Skin epidermis (tissue), 12 donors: Measurements from ENCODE around the gene ILK.

Experiments
- H3K27ac ChIP-seq, 21 experiments: fragments of 200-600 bp; sonication (generic) in 11 of 21; one replicate each; pipeline ENCODE4 v1.5.0; 2020; ENCODE audit warnings: mild to moderate bottlenecking in 3 of 21, inconsistent platforms in 2 of 21, moderate library complexity in 2 of 21
- H3K4me3 ChIP-seq, 7 experiments: fragments of 200-600 bp; sonication (generic) in 2 of 7; one replicate each; pipeline ENCODE4 v1.5.0; 2020; ENCODE audit warnings: inconsistent platforms in 2 of 7, mild to moderate bottlenecking in 2 of 7, moderate library complexity in 1 of 7

The ILK gene

DNA sequence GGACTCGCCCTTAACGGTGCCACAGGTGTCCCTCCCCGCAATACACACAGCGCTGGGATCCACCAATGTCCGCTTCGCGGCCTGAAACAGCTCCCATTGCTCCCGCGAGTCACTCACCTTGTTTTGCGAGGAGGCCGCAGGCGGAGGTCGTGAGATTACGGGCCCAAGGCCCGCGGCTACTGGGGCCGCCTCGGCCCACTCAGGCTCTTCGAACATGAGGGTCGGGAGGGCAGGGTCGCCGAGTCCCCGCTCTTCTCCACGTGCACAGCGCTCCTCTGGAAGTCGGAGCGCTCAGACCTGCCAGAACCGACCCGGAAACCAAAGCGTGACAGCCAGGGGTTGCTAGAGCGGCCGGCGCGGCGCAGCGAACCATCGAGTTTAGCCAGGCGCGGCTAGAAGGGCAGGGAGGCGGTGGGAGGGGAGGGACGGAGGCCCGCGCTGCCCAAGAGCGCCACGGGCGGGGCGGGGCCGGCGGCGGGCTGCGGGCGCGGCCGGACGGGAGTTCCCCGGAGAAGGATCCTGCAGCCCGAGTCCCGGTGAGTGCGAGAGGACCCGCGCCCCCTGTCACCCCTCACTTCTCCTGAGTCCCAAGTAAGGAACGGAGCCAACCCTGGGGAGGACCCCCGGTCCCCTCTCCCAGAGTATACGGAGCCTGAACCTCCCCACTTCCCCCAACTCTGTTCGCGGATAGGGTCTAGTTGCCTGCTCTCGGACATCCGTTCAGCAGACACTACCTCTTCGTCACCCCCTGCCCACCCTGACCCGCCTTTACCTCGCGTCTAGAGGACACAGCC is at the start of gene ILK, which contains the start of gene RRP8:
ILK (plus strand) TSS at position 488 of the 794 bp plus-strand sequence. CDS start 498 bp downstream, outside the sequence.
RRP8 (minus strand) TSS at position 330 of the 794 bp plus-strand sequence; CDS start at position 216, 114 bp downstream.
- Histone ChIP-seq H3K27ac (peak within 1 kb of the TSS; percentile 70 to 98 (median 93)), H3K4me3 (peak within 1 kb of the TSS; percentile 77 to 94 (median 87))

DNA sequence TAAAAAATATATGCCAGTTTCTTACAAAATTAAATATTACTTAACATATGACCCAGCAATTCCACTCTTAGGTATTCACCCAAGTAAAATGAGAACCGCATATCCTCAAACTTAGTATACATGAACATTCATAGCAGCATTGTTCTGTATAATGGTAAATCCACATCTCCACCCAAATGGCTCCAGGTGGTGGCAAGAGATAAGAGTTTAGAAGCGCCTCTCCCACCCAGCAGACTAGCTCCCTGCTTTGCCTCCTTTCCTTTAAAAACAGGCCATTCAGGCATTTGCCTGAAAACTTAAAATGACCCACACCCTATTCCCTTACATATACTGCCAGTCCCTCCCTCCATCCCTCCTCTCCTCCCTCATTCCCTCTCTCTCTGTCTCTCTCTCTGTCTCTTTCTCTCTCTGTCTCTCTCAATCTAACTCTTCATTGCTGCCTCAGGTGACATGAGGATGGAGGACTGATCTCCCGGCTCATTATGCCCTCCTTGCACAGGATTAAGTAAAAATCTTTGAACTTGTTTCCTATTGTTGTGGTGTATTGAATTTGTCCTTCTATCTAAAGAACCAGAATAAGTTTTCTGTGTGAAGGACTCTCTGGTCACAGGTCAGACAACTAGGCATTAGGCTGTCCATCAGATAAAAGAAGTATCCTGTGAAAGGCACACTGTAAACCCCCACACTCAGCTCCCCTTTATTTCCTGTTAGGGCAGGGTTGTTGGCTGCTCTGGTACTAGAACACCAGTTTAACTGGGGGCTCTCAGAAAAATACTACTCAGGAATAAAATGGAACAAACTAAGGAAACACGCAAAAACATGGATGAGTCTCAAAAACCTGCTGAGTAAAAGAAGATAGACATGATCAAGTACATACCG is 48.5 kb upstream of the ILK start:
- no peak overlapping the region for H3K27ac ChIP-seq
- no peak overlapping the region for H3K4me3 ChIP-seq

DNA sequence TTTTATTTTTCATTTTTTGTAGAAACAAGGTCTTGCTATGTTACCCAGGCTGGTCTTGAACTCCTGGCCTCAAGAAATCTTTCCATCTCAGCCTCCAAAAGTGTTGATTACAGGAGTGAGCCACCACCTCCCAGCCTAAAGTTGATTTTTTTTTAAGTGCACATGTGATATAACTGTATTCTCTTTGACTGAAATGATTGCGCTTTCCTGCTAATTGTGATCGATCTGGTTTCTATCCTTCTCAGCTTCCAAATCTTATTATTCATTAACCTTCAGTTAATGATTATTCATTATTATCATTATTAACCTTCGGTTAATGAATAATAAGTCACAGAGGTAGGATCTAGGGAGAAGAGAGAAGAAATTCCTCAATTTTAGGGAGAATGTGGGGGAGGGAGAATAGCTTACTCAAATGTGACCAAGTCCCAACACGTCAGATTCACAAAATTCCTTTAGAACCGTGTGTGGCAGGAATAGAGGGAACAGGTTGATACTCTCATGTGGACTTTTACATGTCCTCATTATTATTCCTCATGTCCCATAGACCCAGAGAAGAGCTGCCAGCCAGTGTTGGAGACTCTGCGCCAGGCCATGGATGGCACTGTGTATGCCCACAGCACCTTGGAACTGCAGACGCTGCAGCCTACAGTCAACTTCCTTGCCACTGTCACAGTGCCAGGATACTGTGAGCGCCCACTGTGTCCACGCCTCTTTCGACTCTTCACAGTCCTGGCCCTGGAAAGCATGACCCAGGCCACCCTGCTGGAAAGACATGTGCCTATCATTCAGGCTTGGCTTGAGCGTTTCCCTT is 47.2 kb upstream of the ILK start:
- H3K4me3 ChIP-seq: no peak overlapping the region
- no peak overlapping the region for H3K27ac ChIP-seq

DNA sequence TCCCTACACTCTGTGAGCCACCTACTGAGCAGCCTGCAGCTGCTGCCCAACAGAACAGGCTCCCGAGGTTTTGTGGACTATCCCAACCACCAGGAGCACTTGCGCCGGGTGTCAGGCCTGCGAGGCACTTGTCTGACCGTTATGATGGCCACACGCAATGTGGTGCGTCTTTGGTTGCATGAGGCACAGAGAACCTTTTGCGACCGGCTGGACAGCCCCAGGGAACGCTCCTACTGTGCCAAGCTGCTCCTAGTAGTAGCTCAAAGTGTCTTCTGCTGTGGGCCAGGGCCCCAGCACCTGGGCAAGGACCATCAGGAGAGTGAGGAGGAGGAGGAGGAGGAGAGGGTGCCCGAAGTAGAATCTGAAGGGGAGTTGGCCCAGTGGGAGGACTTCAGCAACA is 46.5 kb upstream of the ILK start:
- Histone ChIP-seq H3K4me3 (no peak overlapping the region), H3K27ac (no peak overlapping the region)

DNA sequence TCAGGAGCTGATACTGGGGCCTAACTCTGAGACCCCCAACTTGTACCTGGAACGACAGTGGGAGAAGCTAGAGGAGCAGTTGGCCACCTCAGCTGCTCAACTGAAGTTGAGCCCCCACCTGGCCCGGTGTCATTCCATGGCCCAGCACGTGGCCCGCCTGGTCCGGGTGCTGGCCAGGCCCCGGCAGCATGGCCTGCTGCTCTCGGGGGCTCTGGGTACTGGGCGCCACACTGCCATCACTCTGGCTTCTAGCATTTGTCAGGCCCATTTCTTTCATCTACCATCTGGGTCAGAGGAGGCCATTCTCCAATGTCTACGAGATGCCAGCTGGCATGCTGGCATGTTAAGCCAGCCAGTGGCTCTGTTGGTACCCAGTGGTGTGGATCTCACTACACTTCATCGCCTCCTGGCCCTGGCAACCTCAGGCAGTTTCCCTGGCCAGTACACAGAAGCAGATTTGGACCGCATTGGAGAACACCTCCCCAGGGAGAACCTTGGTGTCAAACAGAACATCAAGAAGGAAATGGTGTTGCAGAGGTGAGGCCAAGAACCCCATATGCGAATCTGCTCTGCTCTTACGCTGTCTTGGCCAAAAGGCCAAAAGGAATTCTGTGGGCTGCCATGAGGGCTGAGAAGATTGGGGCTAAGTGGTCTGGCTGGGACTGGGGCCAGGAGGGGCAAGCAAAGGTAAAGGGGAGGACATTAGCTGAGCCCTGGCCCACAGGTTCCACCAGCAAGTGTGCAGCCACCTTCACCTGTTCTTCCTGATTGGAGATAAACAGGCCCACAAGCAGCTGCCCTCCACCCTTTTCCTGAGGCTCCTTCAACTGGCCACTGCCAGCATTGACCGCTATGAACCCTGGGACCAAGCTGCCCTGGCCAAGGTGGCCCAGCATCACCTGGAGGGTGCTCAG is 45.6 kb upstream of the ILK start:
- H3K4me3 ChIP-seq: no peak overlapping the region
- no peak overlapping the region for H3K27ac ChIP-seq

DNA sequence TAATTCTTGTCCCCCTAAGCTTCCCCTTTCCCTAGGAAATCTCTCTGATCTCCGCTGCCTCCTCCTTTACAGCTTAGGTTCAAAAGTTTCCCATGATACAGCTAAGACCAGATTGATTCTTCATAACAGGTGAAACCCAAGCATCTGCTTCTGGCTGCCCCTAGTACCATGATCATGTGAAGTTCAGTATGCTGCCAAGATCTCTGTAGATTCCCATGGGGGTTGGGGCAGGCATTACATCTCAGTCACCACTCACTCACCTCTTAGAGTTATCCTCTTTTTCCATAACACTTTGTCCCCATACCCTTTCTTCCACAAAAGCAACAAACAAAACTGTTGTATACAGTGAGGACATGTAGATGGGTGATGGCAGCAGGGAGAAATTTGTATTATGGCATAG is 44.2 kb upstream of the ILK start:
- no peak overlapping the region for H3K27ac ChIP-seq

DNA sequence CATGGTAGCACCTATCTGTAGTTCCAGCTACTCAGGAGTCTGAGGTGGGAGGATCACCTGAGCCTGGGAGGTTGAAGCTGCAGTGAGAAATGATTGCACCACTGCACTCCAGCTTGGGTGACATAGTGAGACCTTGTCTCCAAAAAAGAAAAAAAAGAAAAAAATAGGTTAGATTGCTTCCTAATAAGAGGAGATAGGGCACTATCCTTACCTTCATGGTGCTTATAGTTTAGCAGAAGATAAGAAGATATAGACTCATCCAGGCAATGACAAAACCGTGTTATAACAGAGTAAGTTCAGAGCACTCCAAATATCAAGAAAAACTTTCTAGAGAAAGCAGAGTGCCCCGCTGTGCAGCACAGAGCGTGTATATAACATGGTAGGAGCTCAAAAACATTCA is 42.3 kb upstream of the ILK start:
- Histone ChIP-seq H3K27ac (no peak overlapping the region), H3K4me3 (no peak overlapping the region)

More for the DNA sequence above, 44.2 kb upstream of the ILK start:
- no peak overlapping the region for H3K4me3 ChIP-seq

DNA sequence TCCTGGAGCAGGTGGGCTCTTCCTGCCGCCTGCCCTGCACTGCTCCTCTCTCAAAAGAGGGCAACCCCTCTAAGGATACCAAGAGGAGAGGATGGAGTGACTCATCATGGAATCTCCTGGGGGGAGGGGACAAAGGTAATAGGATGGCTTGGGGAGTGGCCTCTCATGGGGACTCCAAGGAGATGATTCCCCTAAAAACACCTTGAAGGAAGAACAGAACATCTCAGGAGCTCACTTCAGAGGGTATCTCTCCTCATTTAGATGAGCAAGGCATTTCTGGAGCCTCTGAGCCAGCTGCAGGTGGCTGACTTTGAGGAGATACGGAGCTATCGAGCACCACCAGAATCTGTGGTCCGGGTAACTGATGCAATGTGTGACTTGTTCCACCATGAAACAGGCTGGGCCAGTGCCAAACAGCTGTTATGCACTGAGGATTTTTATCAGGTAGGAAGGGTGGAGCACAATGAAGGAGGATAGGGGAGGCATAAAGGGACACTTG is 40.4 kb upstream of the ILK start:
- Histone ChIP-seq H3K27ac (no peak overlapping the region), H3K4me3 (no peak overlapping the region)

DNA sequence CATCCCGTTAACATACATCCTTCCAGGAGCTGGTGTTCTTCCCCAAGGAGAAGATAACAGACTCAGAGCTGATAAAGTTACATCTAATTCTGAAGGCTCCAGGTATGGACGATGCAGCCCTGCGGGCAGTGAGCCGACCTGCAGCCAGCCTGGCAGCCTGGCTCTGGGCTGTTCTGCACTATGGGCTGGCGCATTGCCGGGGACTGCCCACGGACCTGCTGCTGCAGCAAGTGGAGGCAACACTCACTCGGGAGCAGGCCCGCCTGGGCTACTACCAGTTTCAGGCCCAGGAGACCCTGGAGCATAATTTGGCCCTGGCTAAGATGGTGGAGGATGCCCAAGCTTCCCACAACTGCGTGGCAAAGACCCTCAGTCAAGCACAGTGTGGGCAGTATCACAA is 39.9 kb upstream of the ILK start:
- Histone ChIP-seq H3K27ac (no peak overlapping the region), H3K4me3 (no peak overlapping the region)

DNA sequence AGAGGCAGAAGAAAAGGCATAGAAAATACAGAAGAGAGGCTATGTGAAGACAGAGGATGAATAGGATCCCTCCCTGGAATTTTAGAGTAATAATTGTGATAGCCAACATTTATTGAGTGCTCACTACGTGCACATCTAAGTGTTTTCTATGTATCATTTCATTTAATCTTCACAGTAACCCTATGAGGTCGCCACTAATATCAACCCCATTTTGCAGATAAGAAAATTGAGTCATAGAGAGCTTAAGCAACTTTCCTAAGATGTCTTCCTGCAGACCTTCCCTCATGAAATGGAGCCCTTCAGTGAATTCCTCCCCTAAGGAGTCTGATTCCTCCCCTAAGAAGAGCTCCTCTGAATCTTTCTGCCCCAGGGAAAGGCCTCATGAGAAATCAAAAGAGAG is 38.2 kb upstream of the ILK start:
- no peak overlapping the region for H3K27ac ChIP-seq
- H3K4me3 ChIP-seq: no peak overlapping the region

DNA sequence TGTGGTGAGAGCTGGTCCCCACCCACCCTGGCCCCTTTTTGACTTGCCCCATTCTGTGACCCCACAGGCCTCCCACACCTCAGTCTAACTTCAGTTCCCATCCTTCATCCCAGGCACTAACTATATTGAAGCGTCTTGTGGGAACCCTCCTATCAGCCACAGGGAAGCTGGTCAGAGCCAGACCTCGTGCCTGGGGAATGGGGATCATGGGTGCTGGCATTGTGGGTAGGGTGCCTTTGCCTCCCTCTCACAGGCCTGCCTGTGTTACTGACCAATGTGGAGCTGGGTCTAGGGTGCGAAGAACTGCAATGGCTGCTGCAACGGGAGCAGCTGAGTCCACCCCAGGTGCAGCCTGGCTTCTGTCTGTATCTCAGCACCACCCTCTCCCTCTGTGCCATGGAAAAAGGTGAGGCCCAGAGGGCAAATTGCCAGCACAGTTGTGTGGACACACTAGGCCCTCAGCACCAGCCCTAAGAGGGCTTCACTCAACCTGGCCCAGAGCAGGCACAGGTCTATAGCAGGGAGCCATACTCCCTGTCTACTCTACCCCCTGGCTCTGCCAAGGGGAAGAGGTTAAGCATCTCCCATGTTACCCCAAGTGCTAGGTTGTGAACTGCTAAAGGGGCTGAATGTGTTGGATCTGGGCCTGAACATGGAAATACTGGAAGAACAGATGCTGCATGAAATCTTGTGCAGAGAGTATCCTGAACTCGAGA is 37.4 kb upstream of the ILK start:
- no peak overlapping the region for H3K4me3 ChIP-seq
- H3K27ac ChIP-seq: no peak overlapping the region

DNA sequence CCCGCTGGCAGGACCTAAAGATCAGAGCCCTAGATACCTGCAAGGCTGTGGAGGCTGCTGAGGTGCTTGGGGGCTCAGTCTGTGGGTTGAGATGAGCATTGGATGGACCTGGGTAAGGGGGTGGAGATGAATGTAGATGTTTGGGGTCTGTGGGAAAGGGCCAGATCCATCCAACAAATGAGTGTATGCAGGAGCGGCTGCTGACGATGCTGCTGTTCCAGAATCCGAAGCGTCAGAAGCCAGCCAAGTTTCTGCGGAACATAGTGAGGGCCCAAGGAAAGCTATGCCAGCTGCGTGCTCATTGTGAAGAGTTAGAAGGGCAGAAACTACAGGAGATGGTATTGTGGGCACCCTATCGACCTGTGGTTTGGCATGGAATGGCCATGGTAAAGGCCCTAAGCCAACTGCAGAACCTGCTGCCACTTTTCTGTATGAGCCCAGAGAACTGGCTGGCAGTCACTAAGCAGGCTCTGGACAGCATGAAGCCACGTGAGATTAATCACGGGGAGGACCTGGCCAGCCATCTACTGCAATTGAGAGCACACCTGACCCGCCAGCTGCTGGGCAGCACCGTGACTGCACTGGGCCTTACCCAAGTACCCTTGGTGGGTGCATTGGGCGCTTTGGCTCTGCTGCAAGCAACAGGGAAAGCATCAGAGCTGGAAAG is 36.7 kb upstream of the ILK start:
- no peak overlapping the region for H3K27ac ChIP-seq
- H3K4me3 ChIP-seq: no peak overlapping the region

DNA sequence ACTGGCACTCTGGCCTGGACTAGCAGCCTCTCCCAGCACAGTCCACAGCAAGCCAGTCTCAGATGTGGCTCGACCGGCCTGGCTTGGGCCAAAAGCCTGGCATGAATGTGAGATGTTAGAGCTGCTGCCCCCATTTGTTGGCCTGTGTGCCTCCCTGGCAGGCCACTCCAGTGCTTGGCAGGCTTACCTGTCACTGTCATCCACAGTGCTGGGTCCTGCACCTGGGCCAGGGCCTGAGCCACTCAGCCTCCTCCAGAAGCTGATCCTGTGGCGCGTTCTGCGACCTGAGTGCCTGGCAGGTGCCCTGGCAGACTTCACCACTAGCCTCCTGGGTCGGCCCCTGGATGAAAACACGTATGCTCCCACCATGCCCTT is 36.2 kb upstream of the ILK start:
- H3K27ac ChIP-seq: no peak overlapping the region
- H3K4me3 ChIP-seq: no peak overlapping the region

DNA sequence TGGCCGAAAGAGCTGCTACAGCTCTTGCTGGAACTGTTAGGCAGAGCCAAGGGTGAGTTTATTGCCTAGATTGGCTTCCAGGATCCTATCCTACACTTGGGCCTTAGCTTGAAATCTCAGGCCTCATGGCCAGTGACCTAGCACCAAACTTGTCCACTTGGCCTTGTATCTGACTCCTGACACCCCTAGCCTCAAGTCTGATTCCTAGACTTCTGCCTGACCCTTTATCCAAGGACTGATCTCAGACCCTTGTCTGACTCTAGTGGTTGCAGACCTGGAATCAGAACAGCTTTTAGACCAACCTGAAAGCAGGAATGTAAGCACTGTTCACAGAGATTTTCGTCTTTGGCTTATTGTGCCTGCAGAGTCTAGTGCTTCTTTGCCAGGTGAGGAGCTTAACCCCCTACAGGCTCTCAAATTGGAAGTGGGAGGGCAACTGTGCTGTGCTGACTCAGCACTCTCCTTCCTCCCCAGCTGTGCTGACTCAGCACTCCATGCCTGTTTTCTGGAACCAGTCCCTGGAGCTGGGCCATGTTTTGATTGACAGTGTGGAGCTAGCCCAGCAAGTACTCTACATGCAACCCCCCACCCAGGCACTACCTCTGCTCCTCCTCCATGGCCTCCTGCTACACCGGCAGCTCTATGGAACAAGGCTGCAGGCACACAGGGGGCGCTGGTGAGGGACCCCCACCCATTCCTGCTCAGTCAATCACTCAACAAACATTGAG is 35.2 kb upstream of the ILK start:
- peak overlapping the region in 1 of 21 experiments; percentile 7 for H3K27ac ChIP-seq
- no peak overlapping the region for H3K4me3 ChIP-seq

DNA sequence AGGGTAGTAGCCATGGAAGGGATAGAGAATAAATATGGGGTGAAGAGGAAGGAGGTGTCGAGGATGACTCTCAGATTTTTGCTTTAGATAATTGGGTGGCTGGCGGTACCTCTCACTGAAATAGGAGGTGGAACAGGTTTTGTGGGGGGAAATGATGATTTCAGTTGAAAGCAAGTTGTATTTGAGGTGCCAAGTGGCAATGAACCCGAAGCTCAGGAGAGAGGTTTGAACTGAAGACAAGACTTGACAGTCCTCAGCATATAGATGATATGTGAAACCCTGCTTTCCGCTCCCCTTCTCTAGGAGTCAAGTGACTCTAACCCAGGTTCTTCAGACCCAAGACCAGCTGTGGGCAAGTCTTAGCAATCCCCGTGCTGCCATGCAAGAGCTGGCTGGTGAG is 33.9 kb upstream of the ILK start:
- Histone ChIP-seq H3K27ac (no peak overlapping the region), H3K4me3 (no peak overlapping the region)

DNA sequence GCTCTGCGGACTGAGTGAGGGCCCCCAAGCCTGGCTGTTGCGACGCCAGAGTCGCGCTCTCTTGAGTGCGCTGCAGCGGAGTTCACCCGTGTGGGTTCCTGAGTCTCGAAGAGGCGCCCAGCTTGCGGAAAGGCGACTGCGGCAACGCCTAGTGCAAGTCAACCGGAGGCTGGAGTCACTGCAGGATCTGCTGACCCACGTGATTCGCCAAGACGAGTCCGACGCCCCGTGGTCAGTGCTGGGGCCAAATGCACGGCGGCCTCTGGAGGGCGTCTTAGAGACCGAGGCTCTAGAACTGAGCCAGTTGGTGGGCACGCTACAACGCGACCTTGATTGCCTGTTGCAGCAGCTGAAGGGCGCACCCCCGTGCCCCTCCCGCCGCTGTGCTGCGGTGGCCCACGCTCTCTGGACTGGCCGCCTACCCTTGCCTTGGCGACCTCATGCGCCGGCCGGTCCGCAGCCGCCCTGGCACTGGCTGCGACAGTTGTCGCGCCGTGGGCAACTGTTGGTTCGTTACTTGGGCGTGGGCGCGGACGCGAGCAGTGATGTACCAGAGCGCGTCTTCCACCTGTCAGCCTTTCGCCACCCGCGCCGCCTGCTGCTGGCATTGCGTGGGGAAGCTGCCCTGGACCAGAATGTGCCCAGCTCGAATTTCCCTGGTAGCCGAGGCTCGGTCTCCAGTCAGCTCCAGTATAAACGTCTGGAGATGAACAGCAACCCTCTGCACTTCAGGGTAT is 32.7 kb upstream of the ILK start:
- Histone ChIP-seq H3K27ac (no peak overlapping the region), H3K4me3 (no peak overlapping the region)
